HCT116 (cell line): ENCODE measurements around the gene SLFN12L.

Experiments
- POLR2A ChIP-seq: IDR thresholded peaks from 2 replicates; pipeline ENCODE4 v1.7.0; 2011; ENCODE audit warnings: borderline replicate concordance; ENCODE audit not compliant: insufficient read depth, insufficient read length; ENCODE audit errors: extremely low read depth
- YY1 ChIP-seq: IDR thresholded peaks from 2 replicates; pipeline ENCODE4 v1.6.1; 2011; ENCODE audit warnings: low read length, low read depth, moderate library complexity, mild to moderate bottlenecking; ENCODE audit not compliant: insufficient replicate concordance; ENCODE audit errors: extremely low read depth
- ZBTB33 ChIP-seq: IDR thresholded peaks from 2 replicates; pipeline ENCODE4 v1.6.1; 2011; ENCODE audit warnings: mild to moderate bottlenecking, low read length, moderate library complexity; ENCODE audit not compliant: insufficient replicate concordance; ENCODE audit errors: extremely low read depth
- ZFX ChIP-seq: fragments of 450-650 bp; IDR thresholded peaks from 2 replicates; pipeline ENCODE4 v1.6.1; 2017

GRCh38 chr17:35429702-35430101, 107.8 kb downstream of the SLFN12L start:
- no peak for TF ChIP-seq ZFX
- no peak for TF ChIP-seq YY1
- no peak for TF ChIP-seq ZBTB33
- TF ChIP-seq POLR2A, result no peak
